Tibial nerve (tissue), 4 donors: ENCODE measurements around the gene MSH6. TPM values are rescaled to one million over a fixed set of nuclear protein-coding genes. Genes with fewer than 3 reads are reported as not detected.

Experiments used
- DNase-seq, 2 donors: peaks; one replicate each; pipeline ENCODE4 v3.0.0-alpha.2; 2019; ENCODE audit warnings: low spot score in 2 of 2
- H3K27ac ChIP-seq, 4 donors: fragments of 200-600 bp; sonication (generic) in 3 of 4; one replicate each; pipeline ENCODE4 v1.5.1; 2017 to 2019; ENCODE audit warnings: mild to moderate bottlenecking in 1 of 4
- H3K27me3 ChIP-seq, 2 donors: fragments of 200-600 bp; sonication (generic) in 1 of 2; one replicate each; pipeline versions ENCODE4 v1.5.1 to v1.6.0; 2017 to 2019
- H3K36me3 ChIP-seq, 3 donors: fragments of 200-600 bp; sonication (generic); one replicate each; pipeline ENCODE4 v1.5.1; 2018 to 2019
- H3K4me1 ChIP-seq, 4 donors: fragments of 200-600 bp; sonication (generic) in 3 of 4; one replicate each; pipeline ENCODE4 v1.5.1; 2017 to 2019
- H3K4me3 ChIP-seq, 4 donors: fragments of 200-600 bp; sonication (generic) in 3 of 4; one replicate each; pipeline ENCODE4 v1.5.1; 2017 to 2019; ENCODE audit warnings: mild to moderate bottlenecking in 1 of 4, moderate library complexity in 1 of 4
- H3K9me3 ChIP-seq, 4 donors: fragments of 200-600 bp; sonication (generic) in 3 of 4; one replicate each; pipeline ENCODE4 v1.5.1; 2017 to 2019
- EP300 ChIP-seq, 2 donors: sonication (generic); formaldehyde crosslinking; IDR thresholded peaks; one replicate each; pipeline ENCODE4 v1.6.1; 2017; ENCODE audit warnings: antibody characterized with exemption in 2 of 2, mild to moderate bottlenecking in 1 of 2
- POLR2A ChIP-seq, 2 donors: fragments of 450-650 bp; IDR thresholded peaks; one replicate each; pipeline ENCODE4 v1.6.1; 2017; ENCODE audit warnings: antibody characterized with exemption in 2 of 2, mild to moderate bottlenecking in 2 of 2, moderate library complexity in 2 of 2
- WGBS, 2 donors: methylation state at CpG; one replicate each; pipeline ENCODE4 v1.1.5; 2018; 5-methylcytosine and 5-hydroxymethylcytosine counted together
- total RNA-seq, 4 donors: library from RNA; depleted of rRNA; stranded (reverse); fragments of >200 nt; gene quantifications; one replicate each; pipeline ENCODE4 v1.1.0, GENCODE V29; 2016
- TF ChIP-seq, protein P1 (sequence below), 5 experiments: fragments of 200-600 bp in 3 of 5; fragments of 450-650 bp in 2 of 5; sonication (generic) in 3 of 5; IDR thresholded peaks; one replicate each; pipeline ENCODE4 v1.5.1; 2016 to 2019; ENCODE audit warnings: antibody characterized with exemption in 5 of 5, mild to moderate bottlenecking in 3 of 5, moderate library complexity in 2 of 5

Gene MSH6
- total RNA-seq, 4 donors from 2014 or later = 32.1 to 43.5 (median 37.6) TPM

DNA sequence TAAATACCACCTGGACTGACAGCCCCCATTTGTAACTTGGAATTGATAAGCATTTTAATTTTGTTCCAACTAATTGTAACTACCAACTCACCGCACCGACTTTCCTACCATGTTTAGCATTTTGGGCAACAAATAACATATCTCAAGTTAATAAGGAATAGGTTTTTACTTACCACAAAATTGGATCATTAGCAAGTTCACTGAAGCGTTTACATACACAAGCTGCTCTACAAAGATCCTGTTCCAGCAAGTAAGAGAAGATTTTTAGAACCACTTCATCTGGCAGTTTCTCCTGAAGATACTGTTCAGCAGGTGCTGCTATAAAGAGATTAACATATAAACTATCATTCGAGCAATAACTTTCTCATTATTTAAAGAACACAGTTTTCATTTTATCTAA, 55.7 kb downstream of the MSH6 start:
- no peaks in the 10 kb centered on the region for H3K27me3 ChIP-seq
- H3K4me1 ChIP-seq = peaks cover 0 to 6% (median 2%) of the 10 kb centered on the region in 4 donors
- no peaks in the 10 kb centered on the region for H3K9me3 ChIP-seq
- H3K27ac ChIP-seq = no peak overlapping the region
- H3K4me3 ChIP-seq = no peak overlapping the region
- H3K36me3 ChIP-seq = peaks cover 0 to 51% (median 0%) of the 10 kb centered on the region in 3 donors
- TF ChIP-seq POLR2A (IDR thresholded peaks at IDR 0.05) (no peak), EP300 (IDR thresholded peaks at IDR 0.05) (no peak)
- TF ChIP-seq, protein P1, sequence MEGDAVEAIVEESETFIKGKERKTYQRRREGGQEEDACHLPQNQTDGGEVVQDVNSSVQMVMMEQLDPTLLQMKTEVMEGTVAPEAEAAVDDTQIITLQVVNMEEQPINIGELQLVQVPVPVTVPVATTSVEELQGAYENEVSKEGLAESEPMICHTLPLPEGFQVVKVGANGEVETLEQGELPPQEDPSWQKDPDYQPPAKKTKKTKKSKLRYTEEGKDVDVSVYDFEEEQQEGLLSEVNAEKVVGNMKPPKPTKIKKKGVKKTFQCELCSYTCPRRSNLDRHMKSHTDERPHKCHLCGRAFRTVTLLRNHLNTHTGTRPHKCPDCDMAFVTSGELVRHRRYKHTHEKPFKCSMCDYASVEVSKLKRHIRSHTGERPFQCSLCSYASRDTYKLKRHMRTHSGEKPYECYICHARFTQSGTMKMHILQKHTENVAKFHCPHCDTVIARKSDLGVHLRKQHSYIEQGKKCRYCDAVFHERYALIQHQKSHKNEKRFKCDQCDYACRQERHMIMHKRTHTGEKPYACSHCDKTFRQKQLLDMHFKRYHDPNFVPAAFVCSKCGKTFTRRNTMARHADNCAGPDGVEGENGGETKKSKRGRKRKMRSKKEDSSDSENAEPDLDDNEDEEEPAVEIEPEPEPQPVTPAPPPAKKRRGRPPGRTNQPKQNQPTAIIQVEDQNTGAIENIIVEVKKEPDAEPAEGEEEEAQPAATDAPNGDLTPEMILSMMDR (IDR thresholded peaks at IDR 0.05) = no peak
- 79 to 80% methylated on average over 4 of the region's 4 CpGs for WGBS, 2 donors
- no peak for DNase-seq

DNA sequence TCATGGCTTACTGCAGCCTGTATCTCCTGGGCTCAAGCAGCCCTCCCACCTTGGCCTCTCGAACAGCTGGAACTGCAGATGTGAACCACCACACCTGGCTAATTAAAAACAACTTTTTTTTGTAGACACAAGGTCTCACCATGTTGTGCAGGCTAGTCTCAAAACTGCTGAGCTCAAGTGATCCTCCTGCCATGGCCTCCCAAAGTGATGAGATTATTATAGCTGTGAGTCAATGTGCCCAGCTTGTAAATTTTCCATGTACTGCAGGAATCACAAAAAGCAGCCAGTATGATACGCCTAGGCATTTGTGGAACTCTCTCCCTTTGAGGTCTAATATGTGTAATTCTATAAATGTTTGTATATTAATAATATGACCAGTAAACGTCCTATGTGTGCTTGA, 59.9 kb downstream of the MSH6 start:
- TF ChIP-seq, protein P1 (IDR thresholded peaks at IDR 0.05) = no peak
- TF ChIP-seq EP300 (IDR thresholded peaks at IDR 0.05) (no peak), POLR2A (IDR thresholded peaks at IDR 0.05) (no peak)
- DNase-seq = no peak
- H3K27me3 ChIP-seq = no peaks in the 10 kb centered on the region
- H3K4me1 ChIP-seq = peaks cover 0 to 35% (median 8%) of the 10 kb centered on the region in 4 donors
- H3K27ac ChIP-seq = no peak overlapping the region
- no peaks in the 10 kb centered on the region for H3K9me3 ChIP-seq
- 77 to 84% methylated on average over 3 of the region's 3 CpGs for WGBS, 2 donors
- H3K4me3 ChIP-seq = no peak overlapping the region
- H3K36me3 ChIP-seq = peaks cover 0 to 17% (median 0%) of the 10 kb centered on the region in 3 donors

DNA sequence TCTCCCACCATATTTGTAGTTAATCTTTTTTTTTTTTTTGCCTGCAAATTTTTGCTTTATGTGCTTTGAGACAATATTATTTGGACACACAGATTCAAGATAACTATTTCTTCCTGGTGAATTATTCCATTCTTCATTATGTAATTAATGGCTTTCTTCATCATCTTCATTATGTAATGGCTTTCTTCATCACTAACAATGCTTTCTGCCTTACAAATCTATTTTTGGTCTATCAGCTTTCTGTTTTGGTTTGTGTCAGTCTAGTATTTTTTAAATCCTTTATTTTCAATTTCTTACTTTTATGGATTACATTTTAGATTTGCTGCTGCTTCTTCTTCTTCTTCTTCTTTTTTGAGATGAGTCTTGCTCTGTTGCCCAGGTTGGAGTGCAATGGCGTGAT, 60.5 kb downstream of the MSH6 start:
- Histone ChIP-seq H3K36me3 (peaks cover 0 to 11% (median 0%) of the 10 kb centered on the region in 3 donors), H3K9me3 (no peaks in the 10 kb centered on the region), H3K4me3 (no peak overlapping the region), H3K4me1 (peaks cover 0 to 39% (median 8%) of the 10 kb centered on the region in 4 donors), H3K27me3 (no peaks in the 10 kb centered on the region), H3K27ac (no peak overlapping the region)
- DNase-seq = no peak
- TF ChIP-seq, protein P1 (IDR thresholded peaks at IDR 0.05) = no peak
- TF ChIP-seq EP300 (IDR thresholded peaks at IDR 0.05) (no peak), POLR2A (IDR thresholded peaks at IDR 0.05) (no peak)
- WGBS, 2 donors = 97 to 100% methylated on average over 1 of the region's 1 CpG

DNA sequence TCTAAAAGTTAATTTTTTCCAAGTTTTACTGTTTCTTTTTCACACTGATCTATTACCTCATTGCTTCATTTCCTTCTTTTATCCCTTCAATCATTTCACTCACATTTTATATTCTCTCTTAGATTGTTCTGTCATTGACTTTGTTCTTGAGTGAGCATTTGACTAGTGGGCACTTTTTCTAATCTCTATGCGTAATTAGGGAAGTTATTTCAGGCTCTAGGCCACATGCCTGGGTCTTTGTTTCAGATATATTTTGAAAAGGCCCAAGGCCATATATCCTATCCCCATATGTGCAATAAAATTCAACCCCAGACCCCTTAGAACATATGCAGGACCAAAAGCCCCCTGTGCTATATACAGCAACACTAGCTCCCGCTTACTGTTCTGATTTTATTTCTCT, 61.2 kb downstream of the MSH6 start:
- TF ChIP-seq POLR2A (IDR thresholded peaks at IDR 0.05) (no peak), EP300 (IDR thresholded peaks at IDR 0.05) (no peak)
- TF ChIP-seq, protein P1 (IDR thresholded peaks at IDR 0.05) = no peak
- Histone ChIP-seq H3K4me1 (peaks cover 0 to 46% (median 8%) of the 10 kb centered on the region in 4 donors), H3K36me3 (peaks cover 0 to 7% (median 0%) of the 10 kb centered on the region in 3 donors), H3K9me3 (no peaks in the 10 kb centered on the region), H3K4me3 (no peak overlapping the region), H3K27me3 (no peaks in the 10 kb centered on the region), H3K27ac (no peak overlapping the region)
- DNase-seq = no peak
- 86 to 90% methylated on average over 2 of the region's 2 CpGs for WGBS, 2 donors

DNA sequence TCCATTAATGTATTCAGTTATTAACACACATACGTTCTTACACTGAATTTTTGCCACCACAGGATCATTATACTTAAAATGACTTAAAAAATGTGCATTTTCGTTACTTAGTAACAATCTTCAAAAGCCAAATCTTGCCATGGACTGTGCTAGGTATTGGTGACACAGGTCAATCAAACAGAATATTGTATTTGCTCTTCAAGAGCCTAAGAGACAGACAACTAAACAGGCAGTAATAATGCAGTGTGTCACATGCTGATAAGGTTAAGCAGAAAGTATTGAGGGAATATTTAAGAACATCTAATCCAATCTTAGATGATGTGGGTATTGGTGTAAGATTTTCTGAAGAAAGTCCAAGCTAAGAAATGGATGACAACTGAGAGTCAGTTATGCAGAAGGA, 66.4 kb downstream of the MSH6 start:
- Histone ChIP-seq H3K27ac (no peak overlapping the region), H3K9me3 (no peaks in the 10 kb centered on the region), H3K4me1 (peaks cover 0 to 77% (median 2%) of the 10 kb centered on the region in 4 donors), H3K4me3 (no peak overlapping the region), H3K27me3 (no peaks in the 10 kb centered on the region), H3K36me3 (peaks cover 0 to 7% (median 0%) of the 10 kb centered on the region in 3 donors)
- 77 to 81% methylated on average over 2 of the region's 2 CpGs for WGBS, 2 donors
- TF ChIP-seq POLR2A (IDR thresholded peaks at IDR 0.05) (no peak), EP300 (IDR thresholded peaks at IDR 0.05) (no peak)
- TF ChIP-seq, protein P1 (IDR thresholded peaks at IDR 0.05) = no peak
- no peak for DNase-seq
